Panc1 (cell line): ENCODE measurements around the gene UBALD2. TPM values are rescaled to one million over a fixed set of nuclear protein-coding genes. Genes with fewer than 3 reads are reported as not detected.

Source experiments
- ATAC-seq: fragments of 200-7000 bp; cut with Tn5 transposase; 2 replicates; pipeline ENCODE4 v1.9.1; 2020; ENCODE audit warnings: mild to moderate bottlenecking, moderate library complexity
- BruUV-seq: library from RNA; stranded (reverse); fragments of 400-500 nt; replicated peaks from 2 replicates; lab custom pipeline; 2021; lab: Mats Ljungman, UMichigan
- CTCF ChIA-PET: fragments of 300-600 bp; sonication (Branson Sonifier 250); formaldehyde crosslinking; loops from one replicate; lab custom pipeline; 2022; ENCODE audit warnings: antibody characterized with exemption; lab: Charles Lee
- POLR2A ChIA-PET: fragments of 300-600 bp; sonication (Branson Sonifier 250); formaldehyde crosslinking; loops from one replicate; lab custom pipeline; 2022; ENCODE audit warnings: antibody characterized with exemption; lab: Charles Lee
- DNase-seq: peaks from one replicate; pipeline ENCODE4 v3.0.0-alpha.2; 2010; ENCODE audit warnings: low read depth, low spot score
- H3K27ac ChIP-seq: 2 replicates; pipeline ENCODE4 v1.5.1; 2011; ENCODE audit warnings: mild to moderate bottlenecking, low read length, inconsistent platforms
- H3K27me3 ChIP-seq: fragments of 200-500 bp; sonication (Bioruptor generic); 2 replicates; pipeline ENCODE4 v1.6.0; 2014; ENCODE audit warnings: low read length, inconsistent platforms; ENCODE audit not compliant: control insufficient read depth, insufficient read depth
- H3K36me3 ChIP-seq: fragments of 200-500 bp; sonication (Bioruptor generic); 2 replicates; pipeline ENCODE4 v1.5.1; 2014; ENCODE audit warnings: inconsistent platforms, mild to moderate bottlenecking, low read length, moderate library complexity; ENCODE audit not compliant: control insufficient read depth, insufficient read depth
- H3K4me1 ChIP-seq: 2 replicates; pipeline ENCODE4 v1.5.1; 2011; ENCODE audit warnings: inconsistent platforms, mild to moderate bottlenecking, low read length, moderate library complexity; ENCODE audit not compliant: control insufficient read depth, insufficient read depth
- H3K4me3 ChIP-seq, 2 experiments: 2 replicates each; pipeline ENCODE4 v1.5.1; 2011 to 2012; ENCODE audit warnings: low read depth in 2 of 2, low read length in 2 of 2, mild to moderate bottlenecking in 2 of 2, inconsistent platforms in 1 of 2, moderate library complexity in 1 of 2
- H3K9me3 ChIP-seq: fragments of 200-500 bp; sonication (Bioruptor generic); 2 replicates; pipeline ENCODE4 v1.5.1; 2014; ENCODE audit warnings: low read depth, mild to moderate bottlenecking, inconsistent platforms, low read length, moderate library complexity; ENCODE audit not compliant: control insufficient read depth, insufficient read depth
- POLR2AphosphoS5 ChIP-seq: IDR thresholded peaks from 2 replicates; pipeline ENCODE4 v1.6.1; 2012; ENCODE audit warnings: mild to moderate bottlenecking, low read depth, low read length, moderate library complexity
- SIN3A ChIP-seq: IDR thresholded peaks from 2 replicates; pipeline ENCODE4 v1.6.1; 2012; ENCODE audit warnings: low read depth, mild to moderate bottlenecking, low read length, moderate library complexity, borderline replicate concordance; ENCODE audit not compliant: insufficient read depth
- TCF7L2 ChIP-seq: IDR thresholded peaks from 2 replicates; pipeline ENCODE4 v1.6.1; 2011; ENCODE audit warnings: mild to moderate bottlenecking, low read depth, low read length, inconsistent platforms
- in situ Hi-C: cut with HindIII; loops from 2 replicates; pipeline ENCODE4 v1.10.0; 2016; ENCODE audit warnings: low sequenced_read_pairs, low pct_unique_long_range_greater_than_20kb
- intact Hi-C: fragments of 100-400 bp; cut with micrococcal nuclease; formaldehyde crosslinking; loops from one replicate; pipeline ENCODE4 v1.10.0; 2022; ENCODE audit not compliant: unreplicated experiment
- total RNA-seq: library from RNA; stranded (reverse); gene quantifications from one replicate; pipeline ENCODE4 v1.2.1, GENCODE V29; 2021; ENCODE audit not compliant: unreplicated experiment
- TF ChIP-seq, protein P1 (sequence below): fragments of 450-650 bp; IDR thresholded peaks from 2 replicates; pipeline ENCODE4 v1.5.1; 2017; ENCODE audit warnings: mild to moderate bottlenecking
- TF ChIP-seq, protein P2 (sequence below), 2 experiments: IDR thresholded peaks; 2 replicates each; pipeline ENCODE4 v1.6.1; 2011 to 2012; ENCODE audit warnings: low read depth in 2 of 2, control low read depth in 1 of 2, low read length in 1 of 2, mild to moderate bottlenecking in 1 of 2, moderate library complexity in 1 of 2; ENCODE audit not compliant: insufficient read depth in 1 of 2

The UBALD2 gene
- total RNA-seq, 1 experiment from 2014 or later: 30.0 TPM

DNA sequence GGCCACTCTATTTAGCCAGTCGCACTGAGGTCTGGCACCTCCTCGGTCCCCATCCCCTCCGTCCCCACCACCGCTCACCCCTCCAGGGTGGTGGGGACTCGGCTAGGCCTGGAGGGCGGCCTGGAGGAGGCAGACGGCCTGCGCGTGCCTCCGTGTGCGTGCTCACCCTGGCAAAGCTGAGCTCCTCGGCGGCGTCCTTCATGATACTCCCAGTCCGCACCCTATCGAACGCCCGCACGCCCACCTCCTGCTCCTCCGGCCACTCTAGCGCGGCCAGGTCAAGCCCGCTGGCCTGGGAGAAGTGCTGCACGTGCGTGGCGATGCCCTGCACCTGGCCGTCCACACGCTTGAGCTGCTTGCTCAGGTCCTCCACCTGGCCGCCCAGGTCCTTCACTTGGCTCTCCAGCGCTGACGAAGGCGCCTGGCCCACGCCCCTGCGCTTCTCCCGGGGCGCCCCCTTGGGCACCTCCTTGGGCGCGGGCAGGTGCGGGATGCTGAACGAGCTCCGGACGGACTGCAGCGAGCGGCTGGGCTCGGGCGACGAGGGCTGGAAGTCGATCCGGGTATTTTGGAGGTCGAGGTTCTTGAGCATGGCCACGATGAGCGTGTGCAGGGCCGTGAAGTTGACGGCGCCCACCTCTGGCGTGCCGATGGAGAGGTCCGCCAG, 42.3 kb downstream of the UBALD2 start:
- no TSS peak for BruUV-seq
- no peak for ATAC-seq

DNA sequence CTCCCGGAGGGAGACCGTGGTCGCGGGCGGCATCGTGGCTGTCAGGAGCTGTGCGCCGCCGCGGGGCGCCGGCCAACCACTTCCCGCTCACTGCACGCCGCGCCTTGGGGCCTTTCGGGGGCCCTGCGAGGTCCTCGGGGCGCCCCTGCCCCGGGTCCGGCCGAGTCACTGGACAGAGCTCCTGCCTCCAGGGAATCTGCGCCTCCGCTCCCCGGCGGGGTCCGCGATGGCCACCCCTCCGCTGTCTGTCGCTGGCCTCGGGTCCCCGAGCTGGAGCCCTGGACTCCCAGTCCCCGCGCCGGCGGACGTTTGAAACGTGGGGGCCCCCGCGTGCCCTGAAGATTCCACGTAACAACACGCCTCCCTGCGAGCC, 42.8 kb downstream of the UBALD2 start, which contains the start of gene QRICH2:
Gene QRICH2 (minus strand): TSS at position 311 of the 373 bp plus-strand sequence. CDS start 278 bp downstream, at position 33.
- H3K4me1 ChIP-seq: peaks cover 5% of the 10 kb centered on the region; the same call in 1 of the 2 replicates
- CTCF ChIA-PET: interaction anchor here (0.6 kb wide), 1 partner anchor 87 kb away, joined by 3 read pairs; no protein-coding TSS in a partner anchor
- intact Hi-C loops (no loop called here), in situ Hi-C loops (no loop called here)
- ATAC-seq (no peak), DNase-seq (no peak)
- H3K4me3 ChIP-seq: no peak within 1 kb of the TSS
- no peaks in the 10 kb centered on the region for H3K9me3 ChIP-seq
- POLR2A ChIA-PET: interaction anchor here (0.5 kb wide), 1 partner anchor 24 kb away, joined by 3 read pairs; no protein-coding TSS in a partner anchor
- H3K27me3 ChIP-seq: no peaks in the 10 kb centered on the region
- no peak for TF ChIP-seq POLR2AphosphoS5
- TF ChIP-seq SIN3A: no peak
- TF ChIP-seq, protein P1, sequence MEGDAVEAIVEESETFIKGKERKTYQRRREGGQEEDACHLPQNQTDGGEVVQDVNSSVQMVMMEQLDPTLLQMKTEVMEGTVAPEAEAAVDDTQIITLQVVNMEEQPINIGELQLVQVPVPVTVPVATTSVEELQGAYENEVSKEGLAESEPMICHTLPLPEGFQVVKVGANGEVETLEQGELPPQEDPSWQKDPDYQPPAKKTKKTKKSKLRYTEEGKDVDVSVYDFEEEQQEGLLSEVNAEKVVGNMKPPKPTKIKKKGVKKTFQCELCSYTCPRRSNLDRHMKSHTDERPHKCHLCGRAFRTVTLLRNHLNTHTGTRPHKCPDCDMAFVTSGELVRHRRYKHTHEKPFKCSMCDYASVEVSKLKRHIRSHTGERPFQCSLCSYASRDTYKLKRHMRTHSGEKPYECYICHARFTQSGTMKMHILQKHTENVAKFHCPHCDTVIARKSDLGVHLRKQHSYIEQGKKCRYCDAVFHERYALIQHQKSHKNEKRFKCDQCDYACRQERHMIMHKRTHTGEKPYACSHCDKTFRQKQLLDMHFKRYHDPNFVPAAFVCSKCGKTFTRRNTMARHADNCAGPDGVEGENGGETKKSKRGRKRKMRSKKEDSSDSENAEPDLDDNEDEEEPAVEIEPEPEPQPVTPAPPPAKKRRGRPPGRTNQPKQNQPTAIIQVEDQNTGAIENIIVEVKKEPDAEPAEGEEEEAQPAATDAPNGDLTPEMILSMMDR: no peak
- TF ChIP-seq, protein P2, sequence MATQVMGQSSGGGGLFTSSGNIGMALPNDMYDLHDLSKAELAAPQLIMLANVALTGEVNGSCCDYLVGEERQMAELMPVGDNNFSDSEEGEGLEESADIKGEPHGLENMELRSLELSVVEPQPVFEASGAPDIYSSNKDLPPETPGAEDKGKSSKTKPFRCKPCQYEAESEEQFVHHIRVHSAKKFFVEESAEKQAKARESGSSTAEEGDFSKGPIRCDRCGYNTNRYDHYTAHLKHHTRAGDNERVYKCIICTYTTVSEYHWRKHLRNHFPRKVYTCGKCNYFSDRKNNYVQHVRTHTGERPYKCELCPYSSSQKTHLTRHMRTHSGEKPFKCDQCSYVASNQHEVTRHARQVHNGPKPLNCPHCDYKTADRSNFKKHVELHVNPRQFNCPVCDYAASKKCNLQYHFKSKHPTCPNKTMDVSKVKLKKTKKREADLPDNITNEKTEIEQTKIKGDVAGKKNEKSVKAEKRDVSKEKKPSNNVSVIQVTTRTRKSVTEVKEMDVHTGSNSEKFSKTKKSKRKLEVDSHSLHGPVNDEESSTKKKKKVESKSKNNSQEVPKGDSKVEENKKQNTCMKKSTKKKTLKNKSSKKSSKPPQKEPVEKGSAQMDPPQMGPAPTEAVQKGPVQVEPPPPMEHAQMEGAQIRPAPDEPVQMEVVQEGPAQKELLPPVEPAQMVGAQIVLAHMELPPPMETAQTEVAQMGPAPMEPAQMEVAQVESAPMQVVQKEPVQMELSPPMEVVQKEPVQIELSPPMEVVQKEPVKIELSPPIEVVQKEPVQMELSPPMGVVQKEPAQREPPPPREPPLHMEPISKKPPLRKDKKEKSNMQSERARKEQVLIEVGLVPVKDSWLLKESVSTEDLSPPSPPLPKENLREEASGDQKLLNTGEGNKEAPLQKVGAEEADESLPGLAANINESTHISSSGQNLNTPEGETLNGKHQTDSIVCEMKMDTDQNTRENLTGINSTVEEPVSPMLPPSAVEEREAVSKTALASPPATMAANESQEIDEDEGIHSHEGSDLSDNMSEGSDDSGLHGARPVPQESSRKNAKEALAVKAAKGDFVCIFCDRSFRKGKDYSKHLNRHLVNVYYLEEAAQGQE (IDR thresholded peaks at IDR 0.05; ENCODE audit: insufficient read depth in 1 of 2, low read depth in 2 of 2, low read length in 1 of 2): no peak
- TF ChIP-seq TCF7L2: no peak
- no peaks in the 10 kb centered on the region for H3K36me3 ChIP-seq
- BruUV-seq: no TSS peak
- H3K27ac ChIP-seq: no peak within 1 kb of the TSS

More for the DNA sequence above, 42.3 kb downstream of the UBALD2 start:
- H3K4me1 ChIP-seq: peaks cover 5% of the 10 kb centered on the region; the same call in 1 of the 2 replicates
- in situ Hi-C loops (no loop called here), intact Hi-C loops (no loop called here)
- H3K27ac ChIP-seq: no peak overlapping the region
- no peaks in the 10 kb centered on the region for H3K9me3 ChIP-seq
- no peak for TF ChIP-seq SIN3A
- TF ChIP-seq, protein P2 (IDR thresholded peaks at IDR 0.05; ENCODE audit: insufficient read depth in 1 of 2, low read depth in 2 of 2, low read length in 1 of 2): no peak
- TF ChIP-seq POLR2AphosphoS5: no peak
- no peak for TF ChIP-seq TCF7L2
- TF ChIP-seq, protein P1: no peak
- H3K27me3 ChIP-seq: no peaks in the 10 kb centered on the region
- no peak for DNase-seq
- no peaks in the 10 kb centered on the region for H3K36me3 ChIP-seq
- ChIA-PET POLR2A (interaction anchor here (0.5 kb wide), 1 partner anchor 24 kb away, joined by 3 read pairs; no protein-coding TSS in a partner anchor), CTCF (no interaction called here)
- H3K4me3 ChIP-seq: no peak overlapping the region
